Stomach (tissue), 9 donors: Measurements from ENCODE around the gene DYRK1A. TPM values are rescaled to one million over a fixed set of nuclear protein-coding genes. Genes with fewer than 3 reads are reported as not detected.

Experiments
- DNase-seq, 2 donors: peaks; one replicate each; pipeline versions ENCODE4 v3.0.0 to v3.0.0-alpha.2; 2013 to 2019
- H3K27ac ChIP-seq, 5 donors: fragments of 200-600 bp in 4 of 5; sonication (generic) in 4 of 5; one replicate each; pipeline ENCODE4 v1.5.1; 2013 to 2019; ENCODE audit warnings: mild to moderate bottlenecking in 1 of 5, moderate library complexity in 1 of 5
- H3K27me3 ChIP-seq, 3 donors: fragments of 200-600 bp; sonication (generic); one replicate each; pipeline ENCODE4 v1.5.1; 2017 to 2019; ENCODE audit warnings: mixed run types in 1 of 3
- H3K36me3 ChIP-seq, 4 donors: fragments of 200-600 bp; sonication (generic); 1 replicate in 3 of 4; 2 replicates in 1 of 4; pipeline ENCODE4 v1.5.1; 2016 to 2019
- H3K4me1 ChIP-seq, 4 donors: fragments of 200-600 bp; sonication (generic); one replicate each; pipeline ENCODE4 v1.5.1; 2016 to 2019
- H3K4me3 ChIP-seq, 4 donors: fragments of 200-600 bp; sonication (generic) in 3 of 4; one replicate each; pipeline ENCODE4 v1.5.1; 2016 to 2019; ENCODE audit warnings: mild to moderate bottlenecking in 1 of 4
- H3K9me3 ChIP-seq, 4 donors: fragments of 200-600 bp; sonication (generic); one replicate each; pipeline ENCODE4 v1.5.1; 2016 to 2019
- EP300 ChIP-seq: sonication (generic); formaldehyde crosslinking; IDR thresholded peaks from one replicate; pipeline ENCODE4 v1.6.1; 2017; ENCODE audit warnings: antibody characterized with exemption
- POLR2A ChIP-seq, 4 donors: fragments of 450-650 bp; IDR thresholded peaks; one replicate each; pipeline ENCODE4 v1.6.1; 2016; ENCODE audit warnings: antibody characterized with exemption in 4 of 4, control low read depth in 2 of 4, mild to moderate bottlenecking in 1 of 4, moderate library complexity in 1 of 4
- POLR2AphosphoS5 ChIP-seq, 3 donors: sonication (generic); formaldehyde crosslinking; IDR thresholded peaks; one replicate each; pipeline ENCODE4 v1.6.1; 2016; ENCODE audit warnings: antibody characterized with exemption in 3 of 3
- WGBS, 5 donors: extraction: QIAGEN DNeasy Blood & Tissue Kit in 3 of 5; methylation state at CpG; one replicate each; pipeline versions ENCODE4 v1.1.5 to v1.1.7; 2013 to 2018; 5-methylcytosine and 5-hydroxymethylcytosine counted together
- intact Hi-C: fragments of 100-400 bp; cut with DNase I; formaldehyde crosslinking; loops from one replicate; pipeline ENCODE4 v1.15.1; 2023; ENCODE audit warnings: low total_unique reads
- polyA plus RNA-seq, 3 donors: library from polyadenylated mRNA; stranded (reverse); fragments of 200-250 nt; gene quantifications; one replicate each; pipeline ENCODE4 v1.2.3, GENCODE V29; 2013
- total RNA-seq, 5 donors: library from RNA; depleted of rRNA; stranded (reverse); fragments of >200 nt; gene quantifications; one replicate each; pipeline versions ENCODE4 v1.1.0 to v1.2.3, GENCODE V29; 2014 to 2016
- TF ChIP-seq, protein P1 (sequence below), 7 experiments: fragments of 450-650 bp in 4 of 7; fragments of 200-600 bp in 3 of 7; sonication (generic) in 3 of 7; IDR thresholded peaks; one replicate each; pipeline ENCODE4 v1.5.1; 2016 to 2019; ENCODE audit warnings: antibody characterized with exemption in 7 of 7, control low read depth in 2 of 7, mild to moderate bottlenecking in 1 of 7
- donor health status: healthy with polysubstance abuse.
- donor health status: Bipolar disorder and iron deficiency.
- donor health status: healthy.

The DYRK1A gene
- total and polyA plus RNA-seq, 8 donors: 10.1 to 124 (median 67.0) TPM

- DNase-seq: no peak
- intact Hi-C loops: no loop called here
- 85 to 87% (median 86%) methylated on average over 4 of the region's 4 CpGs for WGBS, 5 donors
- Histone ChIP-seq H3K4me1 (no peaks in the 10 kb centered on the region), H3K36me3 (no peaks in the 10 kb centered on the region), H3K27ac (no peak overlapping the region), H3K4me3 (no peak overlapping the region), H3K9me3 (no peaks in the 10 kb centered on the region), H3K27me3 (no peaks in the 10 kb centered on the region)
- no peak for TF ChIP-seq POLR2A (IDR thresholded peaks at IDR 0.05)
Observed at GRCh38 chr21:37331411-37331810, 35.2 kb upstream of the DYRK1A start.

GRCh38 chr21:37335053-37335452 lies 31.5 kb upstream of the DYRK1A start:
- Histone ChIP-seq H3K27ac (no peak overlapping the region), H3K36me3 (no peaks in the 10 kb centered on the region), H3K4me1 (peaks cover 0 to 18% (median 10%) of the 10 kb centered on the region in 4 donors), H3K9me3 (no peaks in the 10 kb centered on the region), H3K4me3 (no peak overlapping the region), H3K27me3 (no peaks in the 10 kb centered on the region)
- no peak for DNase-seq
- intact Hi-C loops: no loop called here
- 75 to 85% (median 79%) methylated on average over 5 of the region's 5 CpGs for WGBS, 5 donors
- TF ChIP-seq EP300 (no peak), POLR2AphosphoS5 (IDR thresholded peaks at IDR 0.05) (no peak), POLR2A (IDR thresholded peaks at IDR 0.05) (no peak)
- TF ChIP-seq, protein P1, sequence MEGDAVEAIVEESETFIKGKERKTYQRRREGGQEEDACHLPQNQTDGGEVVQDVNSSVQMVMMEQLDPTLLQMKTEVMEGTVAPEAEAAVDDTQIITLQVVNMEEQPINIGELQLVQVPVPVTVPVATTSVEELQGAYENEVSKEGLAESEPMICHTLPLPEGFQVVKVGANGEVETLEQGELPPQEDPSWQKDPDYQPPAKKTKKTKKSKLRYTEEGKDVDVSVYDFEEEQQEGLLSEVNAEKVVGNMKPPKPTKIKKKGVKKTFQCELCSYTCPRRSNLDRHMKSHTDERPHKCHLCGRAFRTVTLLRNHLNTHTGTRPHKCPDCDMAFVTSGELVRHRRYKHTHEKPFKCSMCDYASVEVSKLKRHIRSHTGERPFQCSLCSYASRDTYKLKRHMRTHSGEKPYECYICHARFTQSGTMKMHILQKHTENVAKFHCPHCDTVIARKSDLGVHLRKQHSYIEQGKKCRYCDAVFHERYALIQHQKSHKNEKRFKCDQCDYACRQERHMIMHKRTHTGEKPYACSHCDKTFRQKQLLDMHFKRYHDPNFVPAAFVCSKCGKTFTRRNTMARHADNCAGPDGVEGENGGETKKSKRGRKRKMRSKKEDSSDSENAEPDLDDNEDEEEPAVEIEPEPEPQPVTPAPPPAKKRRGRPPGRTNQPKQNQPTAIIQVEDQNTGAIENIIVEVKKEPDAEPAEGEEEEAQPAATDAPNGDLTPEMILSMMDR (IDR thresholded peaks at IDR 0.05): no peak

GRCh38 chr21:37337179-37337578 lies 29.4 kb upstream of the DYRK1A start:
- H3K4me3 ChIP-seq: no peak overlapping the region
- intact Hi-C loops: no loop called here
- peaks cover 0 to 18% (median 10%) of the 10 kb centered on the region in 4 donors for H3K4me1 ChIP-seq
- no peak overlapping the region for H3K27ac ChIP-seq
- TF ChIP-seq POLR2A (IDR thresholded peaks at IDR 0.05): no peak
- TF ChIP-seq POLR2AphosphoS5 (IDR thresholded peaks at IDR 0.05): no peak
- TF ChIP-seq EP300: no peak
- TF ChIP-seq, protein P1 (IDR thresholded peaks at IDR 0.05): no peak
- 91 to 99% (median 95%) methylated on average over 4 of the region's 4 CpGs for WGBS, 5 donors
- DNase-seq: no peak
- no peaks in the 10 kb centered on the region for H3K27me3 ChIP-seq
- H3K36me3 ChIP-seq: no peaks in the 10 kb centered on the region
- H3K9me3 ChIP-seq: no peaks in the 10 kb centered on the region

- WGBS, 5 donors: 89 to 96% (median 94%) methylated on average over 2 of the region's 2 CpGs
- no peak overlapping the region for H3K27ac ChIP-seq
- H3K4me1 ChIP-seq: peaks cover 0 to 18% (median 10%) of the 10 kb centered on the region in 4 donors
Observed at GRCh38 chr21:37337831-37338230, 28.7 kb upstream of the DYRK1A start.

More at GRCh38 chr21:37337831-37338230, 28.7 kb upstream of the DYRK1A start:
- no peaks in the 10 kb centered on the region for H3K9me3 ChIP-seq
- H3K36me3 ChIP-seq: no peaks in the 10 kb centered on the region
- TF ChIP-seq EP300 (no peak), POLR2AphosphoS5 (IDR thresholded peaks at IDR 0.05) (no peak), POLR2A (IDR thresholded peaks at IDR 0.05) (no peak)
- TF ChIP-seq, protein P1 (IDR thresholded peaks at IDR 0.05): no peak
- intact Hi-C loops: no loop called here
- H3K4me3 ChIP-seq: no peak overlapping the region
- no peaks in the 10 kb centered on the region for H3K27me3 ChIP-seq
- no peak for DNase-seq
